Stimulated activated CD4-positive, alpha-beta T cell treated with anti-CD3 and anti-CD28 coated beads, Interleukin-1b, Interleukin-23, amount 100 ng/mL, for 24 hours (primary cell): Measurements from ENCODE around the gene PLA2G2D.

Experiments
- DNase-seq, 4 experiments: peaks; one replicate each; pipeline ENCODE4 v3.0.0-alpha.2; 2020; ENCODE audit warnings: low read depth in 4 of 4, low spot score in 1 of 4

The PLA2G2D gene

GRCh38 chr1:20115479-20115878 lies 3.9 kb downstream of the PLA2G2D start:
- no peak for DNase-seq

DNA sequence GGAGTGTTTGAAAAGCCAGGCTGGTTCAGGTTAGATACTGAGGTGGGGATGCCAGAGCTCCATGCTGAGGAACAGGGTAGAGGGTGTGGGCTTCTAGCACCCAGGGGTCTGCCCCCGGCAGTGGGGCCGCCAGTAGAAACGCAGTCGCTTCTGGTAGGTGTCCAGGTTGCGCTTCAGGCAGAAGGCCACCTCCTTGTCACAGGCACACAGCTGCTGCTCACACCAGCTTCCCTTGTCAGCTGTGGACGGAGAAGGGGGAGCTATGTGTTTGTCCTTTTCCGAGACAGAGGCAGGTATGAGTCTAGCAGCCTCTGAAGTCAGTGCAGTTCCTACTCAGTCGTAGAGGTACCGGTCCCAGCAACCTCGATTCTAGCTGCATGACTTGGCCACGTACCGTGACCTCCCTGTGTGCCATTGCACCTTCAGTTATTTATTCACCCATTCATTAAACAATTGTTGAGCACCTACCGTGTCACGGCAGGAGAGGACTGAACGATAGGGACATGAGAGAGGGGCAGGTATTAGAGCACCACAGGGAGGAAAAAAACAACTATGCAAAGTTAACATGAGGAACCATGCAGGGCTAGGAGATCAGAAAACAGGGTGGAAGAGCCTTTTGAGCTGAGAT lies 5.2 kb downstream of the PLA2G2D start:
- no peak for DNase-seq

DNA sequence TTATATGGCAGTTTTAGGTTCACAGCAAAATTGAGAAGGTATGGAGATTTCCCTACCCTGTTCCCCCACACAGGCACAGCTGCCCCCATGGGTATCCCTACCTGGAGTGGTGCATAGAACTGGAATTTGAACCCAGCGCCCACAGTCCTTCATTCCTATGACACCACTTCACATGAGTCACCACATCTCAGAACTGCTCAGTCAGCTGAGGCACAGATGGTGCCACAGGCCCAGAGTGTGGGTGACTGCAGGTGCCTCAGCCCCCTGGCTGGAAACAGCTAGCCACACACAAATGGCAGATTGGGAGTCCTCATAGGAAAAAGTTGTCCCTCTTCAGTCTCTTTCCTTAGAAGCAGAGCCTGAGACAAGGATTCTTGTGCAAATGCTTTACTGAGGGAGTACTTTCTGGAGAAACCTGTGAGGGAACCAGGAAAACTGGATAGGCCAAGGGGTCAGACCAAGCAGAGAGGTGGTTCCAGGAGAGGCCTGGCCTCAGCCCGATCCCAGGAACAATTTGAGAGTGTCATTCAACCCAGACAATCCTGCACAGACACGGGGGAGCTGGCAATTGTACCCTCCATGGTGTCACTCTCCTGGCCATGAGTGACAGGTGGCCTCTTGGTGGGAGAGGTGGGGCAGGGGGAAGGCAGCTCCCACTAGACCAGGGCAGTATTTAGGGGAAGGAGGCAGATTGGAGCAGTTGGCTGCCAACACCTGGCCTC lies 6.9 kb downstream of the PLA2G2D start:
- no peak for DNase-seq

GRCh38 chr1:20111452-20111851 lies 7.9 kb downstream of the PLA2G2D start:
- DNase-seq: no peak

- no peak for DNase-seq
Observed at GRCh38 chr1:20110679-20111078, 8.7 kb downstream of the PLA2G2D start.

GRCh38 chr1:20109223-20109856 lies 10.0 kb downstream of the PLA2G2D start:
- no peak for DNase-seq

DNA sequence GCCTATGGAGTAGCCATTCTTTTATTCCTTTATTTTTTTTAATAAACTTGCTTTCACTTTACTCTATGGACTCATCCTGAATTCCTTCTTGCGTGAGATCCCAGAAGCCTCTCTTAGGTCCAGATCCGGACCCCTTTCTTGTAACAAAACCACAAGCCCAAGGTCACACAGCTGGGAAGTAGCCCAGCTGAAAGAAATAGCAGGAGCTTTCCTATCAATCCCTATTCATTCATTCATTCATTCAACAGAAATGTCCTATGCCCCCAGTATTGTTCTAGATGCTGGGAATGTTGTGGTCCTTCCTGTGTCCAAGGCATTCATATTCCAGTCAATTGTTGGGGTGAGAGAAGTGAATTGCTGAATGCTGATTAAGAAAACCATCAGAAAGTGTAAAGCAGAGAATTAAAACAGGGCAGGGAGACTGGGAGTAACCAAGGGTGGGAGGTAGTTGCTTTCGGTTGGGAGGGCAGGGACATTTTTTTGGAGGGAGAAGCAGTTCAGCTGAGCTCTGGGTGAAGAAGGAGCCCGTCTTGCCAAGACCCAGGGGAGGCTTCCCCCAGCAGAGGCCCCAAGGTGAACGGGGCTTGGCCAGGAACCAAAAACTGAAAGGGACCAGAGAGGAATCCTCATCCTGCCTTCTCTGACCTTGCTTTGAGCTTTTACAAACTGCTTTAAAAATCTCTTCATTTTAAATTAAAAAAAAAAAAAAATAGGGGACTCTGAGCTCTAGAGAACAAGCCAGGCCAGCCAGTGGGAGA lies 10.8 kb downstream of the PLA2G2D start:
- no peak for DNase-seq

- DNase-seq: no peak
Observed at GRCh38 chr1:20107796-20108195, 11.5 kb downstream of the PLA2G2D start.

GRCh38 chr1:20107351-20107750 lies 12.0 kb downstream of the PLA2G2D start:
- DNase-seq: no peak

GRCh38 chr1:20105856-20106255 lies 13.5 kb downstream of the PLA2G2D start:
- DNase-seq: no peak

GRCh38 chr1:20102875-20103274 lies 16.5 kb downstream of the PLA2G2D start:
- DNase-seq: no peak

DNA sequence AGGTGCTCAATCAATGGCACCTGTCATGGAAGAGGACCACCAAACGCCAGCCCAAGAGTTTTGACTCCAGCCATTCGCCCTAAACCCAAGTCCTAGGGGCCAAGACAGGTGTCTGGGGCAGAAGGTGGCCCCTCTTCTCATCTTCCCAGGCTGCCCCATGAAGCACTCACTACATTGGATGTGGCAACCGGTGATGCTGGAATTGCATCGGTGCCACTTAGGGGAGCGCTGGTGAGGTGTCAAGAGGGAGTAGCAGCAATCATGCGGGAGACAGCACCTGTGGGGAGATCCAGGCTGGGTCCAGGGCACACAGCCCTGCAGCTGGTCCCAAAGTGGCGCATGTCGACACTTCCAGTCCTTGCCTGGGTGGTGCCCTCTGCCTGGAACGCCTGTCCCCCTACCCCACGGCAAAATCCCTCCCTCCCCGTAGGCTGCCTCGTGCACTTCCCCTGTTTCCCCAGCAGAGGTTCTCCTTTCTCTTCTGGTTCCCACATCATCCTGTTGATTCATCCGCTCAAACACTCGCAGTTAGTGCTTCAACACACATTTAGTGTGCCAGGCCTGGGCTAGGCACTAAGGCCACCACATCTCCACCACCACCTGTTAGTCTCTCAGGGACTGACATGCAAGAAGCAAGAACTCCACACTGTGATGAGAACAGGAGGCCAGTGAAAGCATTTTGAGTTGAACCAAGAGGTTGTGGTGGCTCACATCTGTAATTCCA lies 18.5 kb downstream of the PLA2G2D start:
- peak in 1 of 4 experiments; percentile 6 for DNase-seq

- no peak for DNase-seq
Observed at GRCh38 chr1:20099533-20099932, 19.8 kb downstream of the PLA2G2D start.

- DNase-seq: no peak
Observed at GRCh38 chr1:20096840-20097447, 22.4 kb downstream of the PLA2G2D start.

DNA sequence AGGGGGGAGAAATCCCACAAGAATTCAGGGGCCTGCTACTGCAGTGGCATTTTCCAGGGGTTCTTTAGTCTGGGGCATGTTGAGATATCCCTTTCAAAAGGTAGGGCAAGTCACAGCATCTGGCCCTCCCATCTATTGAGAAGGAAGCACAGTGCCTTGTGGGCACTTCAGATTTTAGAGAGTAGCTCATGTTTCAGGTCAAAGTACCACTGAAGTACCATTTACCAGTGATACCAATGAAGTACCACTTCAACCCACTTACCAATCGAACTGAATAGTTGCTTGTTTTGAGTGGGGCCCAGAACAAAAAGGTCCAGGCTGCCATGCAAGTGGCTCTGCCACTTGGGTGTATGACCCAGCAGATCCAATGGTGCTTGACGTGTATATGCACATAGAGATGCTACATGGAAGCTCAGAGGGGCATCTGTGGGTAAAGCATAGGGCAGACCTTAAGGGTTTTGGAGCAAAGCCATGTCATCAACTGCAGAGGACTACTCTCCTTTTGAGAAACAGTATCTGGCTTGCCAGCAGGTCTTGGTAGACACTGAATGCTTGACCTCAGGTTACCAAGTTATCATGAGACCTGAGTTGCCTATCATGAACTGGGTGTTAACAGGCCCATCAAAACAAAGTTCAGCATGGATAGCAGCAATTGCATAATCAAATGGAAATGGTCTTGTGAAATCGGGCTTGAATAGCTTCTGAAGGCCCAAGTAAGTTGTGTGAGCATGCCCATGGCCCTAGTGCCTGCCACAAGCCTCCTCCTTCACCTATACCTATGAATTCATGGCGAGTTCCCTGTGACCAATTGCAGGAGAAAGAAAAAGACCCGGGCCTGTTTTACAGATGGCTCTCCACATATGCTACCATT lies 23.5 kb downstream of the PLA2G2D start:
- DNase-seq: no peak

- no peak for DNase-seq
Observed at GRCh38 chr1:20093940-20094391, 25.4 kb downstream of the PLA2G2D start.

GRCh38 chr1:20093303-20093702 lies 26.0 kb downstream of the PLA2G2D start:
- DNase-seq: no peak

- DNase-seq: no peak
Observed at GRCh38 chr1:20090641-20091040, 28.7 kb downstream of the PLA2G2D start.

- no peak for DNase-seq
Observed at GRCh38 chr1:20090119-20090518, 29.2 kb downstream of the PLA2G2D start.
